ENCODE results near the gene CSRNP3.

Gene CSRNP3

DNA sequence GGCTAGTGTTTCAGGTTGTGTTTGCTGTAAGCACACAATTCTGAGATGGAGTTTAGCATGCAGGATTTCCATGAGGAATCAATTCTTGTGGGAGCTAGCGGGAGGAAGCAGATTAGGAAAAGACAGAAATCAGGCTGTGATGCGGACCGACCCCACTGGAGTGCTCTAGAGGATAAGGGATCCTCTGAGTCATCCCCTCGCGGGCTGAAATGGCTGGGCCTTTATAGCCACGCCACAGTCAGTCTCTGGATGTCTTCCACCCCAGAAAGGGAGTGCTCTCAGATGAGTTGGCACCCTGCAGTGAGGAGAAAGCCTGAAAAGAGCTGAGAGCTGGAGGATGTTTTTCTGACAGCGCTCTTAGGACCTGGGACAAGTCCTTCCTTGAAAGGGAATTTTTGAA lies 222.1 kb downstream of the CSRNP3 start:
- no peak for TF ChIP-seq CTCF (IDR thresholded peaks at IDR 0.05; ENCODE audit: unreplicated experiment in 3 of 3)
- no peaks in the 10 kb centered on the region for H3K9me3 Mint-ChIP-seq
- H3K4me3 Mint-ChIP-seq: no peak overlapping the region
- peaks cover 8% of the 10 kb centered on the region for H3K4me1 Mint-ChIP-seq
- H3K36me3 Mint-ChIP-seq (ENCODE audit: low read depth): peaks cover 8% of the 10 kb centered on the region
- no peaks in the 10 kb centered on the region for H3K27me3 Mint-ChIP-seq (ENCODE audit: low read depth)
- H3K27ac Mint-ChIP-seq: no peak overlapping the region

GRCh38 chr2:165692906-165693305 lies 223.4 kb downstream of the CSRNP3 start:
- Mint-ChIP-seq H3K4me1 (peaks cover under 1% of the 10 kb centered on the region), H3K27ac (no peak overlapping the region), H3K36me3 (ENCODE audit: low read depth) (no peaks in the 10 kb centered on the region), H3K4me3 (no peak overlapping the region), H3K27me3 (ENCODE audit: low read depth) (no peaks in the 10 kb centered on the region), H3K9me3 (no peaks in the 10 kb centered on the region)
- TF ChIP-seq CTCF (IDR thresholded peaks at IDR 0.05; ENCODE audit: unreplicated experiment in 3 of 3): no peak

DNA sequence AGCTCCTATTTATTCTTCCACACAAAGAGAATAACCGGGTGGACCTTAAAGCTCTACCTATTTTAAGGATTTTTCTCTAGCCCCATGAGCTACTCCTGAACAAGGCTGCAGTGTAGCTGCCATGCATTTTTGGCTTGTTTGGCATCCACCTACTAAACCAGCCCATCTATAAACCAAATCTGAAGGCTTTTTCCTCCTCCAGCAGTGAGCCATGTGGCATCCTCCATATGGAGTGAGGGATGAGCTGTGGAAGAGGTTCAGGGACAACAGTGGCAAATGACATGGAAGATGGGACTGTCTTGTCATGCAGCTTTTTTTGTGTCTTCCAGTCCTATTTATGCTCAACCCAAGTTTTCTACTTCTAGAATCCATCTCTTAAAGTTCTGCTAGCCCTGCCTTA lies 224.3 kb downstream of the CSRNP3 start:
- H3K27me3 Mint-ChIP-seq (ENCODE audit: low read depth): no peaks in the 10 kb centered on the region
- no peaks in the 10 kb centered on the region for H3K9me3 Mint-ChIP-seq
- no peak for TF ChIP-seq CTCF (IDR thresholded peaks at IDR 0.05; ENCODE audit: unreplicated experiment in 3 of 3)
- no peak overlapping the region for H3K4me3 Mint-ChIP-seq
- peaks cover 8% of the 10 kb centered on the region for H3K4me1 Mint-ChIP-seq
- H3K27ac Mint-ChIP-seq: no peak overlapping the region
- no peaks in the 10 kb centered on the region for H3K36me3 Mint-ChIP-seq (ENCODE audit: low read depth)

GRCh38 chr2:165697748-165698443 lies 228.4 kb downstream of the CSRNP3 start:
- Mint-ChIP-seq H3K4me1 (peaks cover 18% of the 10 kb centered on the region), H3K27ac (peak overlapping the region; percentile 51 to 81 (median 70)), H3K9me3 (no peaks in the 10 kb centered on the region), H3K27me3 (ENCODE audit: low read depth) (no peaks in the 10 kb centered on the region), H3K4me3 (no peak overlapping the region), H3K36me3 (ENCODE audit: low read depth) (no peaks in the 10 kb centered on the region)
- no peak for TF ChIP-seq CTCF (IDR thresholded peaks at IDR 0.05; ENCODE audit: unreplicated experiment in 3 of 3)

DNA sequence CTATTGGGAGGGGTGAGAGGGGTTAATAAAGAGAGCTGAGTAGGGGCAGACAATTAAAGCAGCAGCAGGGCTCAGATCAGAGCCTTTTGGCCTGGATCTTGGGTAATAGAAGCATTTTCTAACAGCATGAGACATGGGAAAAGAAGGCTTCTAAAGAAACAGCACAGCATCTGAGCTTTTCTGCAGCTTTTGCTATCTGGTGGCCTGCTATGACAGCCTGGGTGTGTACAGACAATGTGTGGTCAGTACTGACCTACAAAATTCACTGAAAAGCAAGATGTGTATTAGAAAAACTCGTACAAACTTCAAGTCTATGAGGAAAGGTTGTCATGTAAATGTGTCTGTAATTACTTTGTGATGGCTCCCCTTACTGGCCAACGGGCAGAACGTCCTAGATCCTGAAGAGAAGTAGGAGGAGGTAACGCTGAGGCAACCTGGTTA lies 229.0 kb downstream of the CSRNP3 start:
- peak; percentile 37 to 62 (median 58) for TF ChIP-seq CTCF (IDR thresholded peaks at IDR 0.05; ENCODE audit: unreplicated experiment in 3 of 3)
- Mint-ChIP-seq H3K4me1 (peaks cover 18% of the 10 kb centered on the region), H3K4me3 (no peak overlapping the region), H3K27me3 (ENCODE audit: low read depth) (no peaks in the 10 kb centered on the region), H3K36me3 (ENCODE audit: low read depth) (no peaks in the 10 kb centered on the region), H3K9me3 (no peaks in the 10 kb centered on the region), H3K27ac (peak overlapping the region; percentile 51 to 81 (median 70))

- Mint-ChIP-seq H3K27ac (no peak overlapping the region), H3K27me3 (ENCODE audit: low read depth) (no peaks in the 10 kb centered on the region), H3K4me1 (peaks cover 18% of the 10 kb centered on the region), H3K4me3 (no peak overlapping the region), H3K9me3 (no peaks in the 10 kb centered on the region), H3K36me3 (ENCODE audit: low read depth) (no peaks in the 10 kb centered on the region)
- TF ChIP-seq CTCF (IDR thresholded peaks at IDR 0.05; ENCODE audit: unreplicated experiment in 3 of 3): no peak
These were observed 230.4 kb downstream of the CSRNP3 start for GRCh38 chr2:165699946-165700345.
